Measurements from ENCODE around the gene CAPN1.
"Not testable (repeated sequence)": the region's sequence is repeated elsewhere in the genome, so short reads cannot be mapped to it uniquely, and the experiment has no call there.

Gene CAPN1

DNA sequence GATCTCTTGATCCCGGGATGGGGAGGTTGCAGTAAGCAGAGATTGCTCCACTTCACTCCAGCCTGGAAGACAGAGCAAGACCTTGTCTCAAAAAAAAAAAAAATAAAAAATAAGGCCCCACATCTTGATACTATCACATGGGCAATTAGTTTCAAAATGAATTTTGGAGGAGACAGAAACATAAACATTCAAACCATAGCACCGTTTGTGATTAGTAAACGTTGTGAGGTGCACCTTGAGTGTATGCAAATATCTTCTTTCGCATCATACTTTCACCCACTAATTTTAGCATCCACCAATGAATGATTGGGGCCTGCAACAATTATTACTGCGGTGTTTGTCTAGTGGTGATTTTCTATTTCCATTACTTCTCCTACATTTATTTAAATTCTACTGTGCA lies 22.7 kb upstream of the CAPN1 start:
- in situ Hi-C loops (cut with MboI; ENCODE audit: low sequenced_read_pairs), result no loop called here

DNA sequence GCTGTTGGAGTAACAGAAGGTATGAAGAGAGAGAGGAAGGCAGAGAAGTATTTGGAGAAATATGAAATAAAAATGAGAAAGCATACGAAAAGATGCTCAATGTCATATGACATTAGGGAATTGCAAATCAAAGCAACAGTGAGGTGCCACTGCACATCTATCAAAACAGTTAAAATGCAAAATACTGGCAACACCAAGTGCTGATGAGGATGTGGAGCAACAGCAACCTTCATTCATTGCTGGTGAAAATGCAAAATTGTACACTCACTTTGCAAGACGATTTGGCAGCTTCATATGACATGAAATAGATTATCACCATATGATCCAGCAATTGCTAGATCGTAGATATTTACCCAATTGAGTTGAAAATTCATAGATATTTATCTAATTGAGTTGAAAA lies 21.1 kb upstream of the CAPN1 start:
- in situ Hi-C loops (cut with MboI; ENCODE audit: low sequenced_read_pairs), result no loop called here

DNA sequence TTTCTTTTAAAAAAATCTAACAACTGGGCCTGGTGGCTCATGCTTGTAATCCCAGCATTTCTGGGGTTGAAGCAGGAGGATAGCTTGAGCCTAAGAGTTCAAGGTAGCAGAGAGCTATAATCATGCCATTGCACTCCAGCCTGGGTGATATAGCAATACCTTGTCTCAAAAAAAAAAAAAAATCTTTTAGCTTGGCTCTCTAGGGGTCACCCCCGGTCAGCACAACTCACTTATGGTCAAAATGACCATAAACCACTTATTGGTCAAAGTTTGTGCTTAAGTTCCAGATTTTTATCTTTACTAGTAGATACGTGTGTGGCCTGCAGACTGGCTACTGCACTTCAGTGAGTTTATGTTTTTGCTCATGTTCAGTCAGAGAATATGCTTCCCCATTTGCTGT lies 18.0 kb upstream of the CAPN1 start:
- in situ Hi-C loops (cut with MboI; ENCODE audit: low sequenced_read_pairs), result no loop called here

DNA sequence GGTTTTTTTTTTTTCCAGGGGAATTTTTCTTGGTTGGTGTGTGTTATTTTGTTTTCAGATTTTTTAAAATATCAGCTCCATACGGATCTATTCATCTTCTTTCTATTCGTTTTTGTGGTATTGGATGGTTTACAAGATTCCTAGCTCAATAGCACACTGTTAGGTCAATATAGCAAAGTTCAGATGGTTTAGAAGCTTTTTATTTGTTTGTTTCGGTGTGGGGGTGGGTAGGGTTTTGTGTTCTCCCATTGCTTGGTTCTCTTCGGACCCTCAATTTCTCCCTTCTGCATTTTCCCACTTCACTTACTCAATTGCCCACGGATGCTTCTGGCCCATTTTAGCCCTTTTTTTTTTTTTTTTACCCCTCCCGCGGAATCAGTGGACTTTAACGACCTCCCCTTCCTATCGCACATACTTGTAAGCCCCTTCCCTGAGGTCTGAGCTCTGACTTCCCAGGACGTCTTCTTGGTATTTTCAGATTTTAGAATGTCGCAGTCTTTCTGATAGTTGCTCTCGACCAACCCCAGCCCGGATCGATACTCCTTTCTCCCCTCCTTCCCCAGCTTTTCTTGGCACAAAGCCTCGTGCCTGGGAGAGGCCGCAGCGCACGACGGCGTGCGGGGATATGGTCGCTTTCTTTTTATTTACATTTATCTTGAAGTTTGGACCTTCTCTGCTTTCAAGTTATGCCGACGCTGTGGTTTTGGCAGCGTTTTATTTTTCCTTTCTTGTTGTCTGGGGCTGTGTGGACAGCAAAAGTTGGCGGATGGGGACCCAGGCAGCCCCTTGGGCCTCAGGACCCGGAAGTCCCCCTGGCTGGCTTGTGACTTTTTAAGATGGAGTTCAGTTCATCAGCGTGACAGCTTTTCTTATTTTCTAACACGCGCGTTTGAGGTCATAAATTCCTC lies 16.1 kb upstream of the CAPN1 start:
- in situ Hi-C loops (cut with MboI; ENCODE audit: low sequenced_read_pairs), result no loop called here

DNA sequence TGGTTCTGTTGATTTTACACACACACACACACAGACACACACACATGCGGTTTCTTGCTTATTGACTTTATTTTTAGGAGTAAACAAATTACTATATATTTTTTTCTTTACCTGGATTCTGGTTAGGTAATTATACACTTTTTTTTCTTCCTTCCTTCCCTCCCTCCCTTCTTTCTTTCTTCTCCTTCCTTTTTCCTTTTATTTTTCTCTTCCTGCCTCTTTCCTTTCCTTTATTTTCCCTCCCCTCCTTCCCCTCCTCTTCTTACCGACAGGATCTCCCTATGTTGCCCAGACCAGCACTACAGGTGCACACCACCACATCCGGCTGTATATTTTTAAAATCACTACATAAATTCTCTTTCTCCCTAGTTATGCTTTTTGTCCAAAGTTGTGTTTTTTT lies 14.8 kb upstream of the CAPN1 start:
- in situ Hi-C loops (cut with MboI; ENCODE audit: low sequenced_read_pairs), result no loop called here

GRCh38 chr11:65167656-65168055 lies 14.1 kb upstream of the CAPN1 start:
- in situ Hi-C loops (cut with MboI; ENCODE audit: low sequenced_read_pairs), result no loop called here

- in situ Hi-C loops (cut with MboI; ENCODE audit: low sequenced_read_pairs), result no loop called here
Observed at GRCh38 chr11:65169164-65169641, 12.5 kb upstream of the CAPN1 start.

- in situ Hi-C loops (cut with MboI; ENCODE audit: low sequenced_read_pairs), result no loop called here
Observed at GRCh38 chr11:65170058-65170534, 11.6 kb upstream of the CAPN1 start, which contains the start of gene SPDYC. TSS of gene SPDYC (plus strand) at chr11:65170233. CDS start at chr11:65171358, 1,125 bp downstream.

GRCh38 chr11:65172600-65172999 lies 9.1 kb upstream of the CAPN1 start:
- in situ Hi-C loops (cut with MboI; ENCODE audit: low sequenced_read_pairs), result no loop called here

GRCh38 chr11:65174571-65175010 lies 7.1 kb upstream of the CAPN1 start:
- in situ Hi-C loops (cut with MboI; ENCODE audit: low sequenced_read_pairs), result not testable (repeated sequence)

DNA sequence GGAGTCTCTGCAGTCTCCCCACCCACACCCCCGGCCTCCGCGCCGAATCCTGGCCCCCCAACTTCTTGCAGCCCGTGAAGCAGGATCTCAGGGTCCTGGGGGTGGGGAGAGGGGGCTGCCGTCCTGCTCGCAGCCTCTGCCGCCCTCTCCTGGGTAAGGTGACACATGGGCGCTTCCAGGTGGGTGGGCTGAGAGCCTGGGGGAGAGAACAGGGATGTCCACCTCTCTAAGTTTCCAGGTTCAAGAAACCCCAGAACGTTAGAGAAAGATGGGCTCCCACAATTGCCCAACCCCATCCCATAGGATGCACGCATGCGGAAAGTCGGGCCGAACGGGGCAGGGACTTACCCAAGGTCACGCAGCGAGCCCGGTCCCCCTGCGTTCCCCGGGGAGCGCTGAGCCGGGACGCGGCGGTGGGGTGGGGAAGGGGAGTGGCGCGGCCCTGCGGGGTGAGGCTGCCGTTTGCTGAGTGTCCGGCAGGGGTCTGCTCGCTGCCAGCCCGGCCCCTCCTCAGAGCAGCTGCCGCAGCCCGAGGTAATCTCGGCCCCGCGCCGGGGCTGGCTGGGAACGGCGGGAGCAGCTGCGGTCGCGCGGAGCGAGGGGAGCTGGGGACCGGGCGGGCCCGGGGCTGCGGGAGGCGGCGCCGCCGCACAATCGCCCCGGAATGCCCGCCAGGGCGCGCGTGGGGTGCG lies 705 bp upstream of the CAPN1 start:
- in situ Hi-C loops (cut with MboI; ENCODE audit: low sequenced_read_pairs), result no loop called here

- in situ Hi-C loops (cut with MboI; ENCODE audit: low sequenced_read_pairs), result no loop called here
Observed at GRCh38 chr11:65182258-65183170, 786 bp downstream of the CAPN1 start.

GRCh38 chr11:65183201-65183891 lies 1.6 kb downstream of the CAPN1 start:
- in situ Hi-C loops (cut with MboI; ENCODE audit: low sequenced_read_pairs), result no loop called here

DNA sequence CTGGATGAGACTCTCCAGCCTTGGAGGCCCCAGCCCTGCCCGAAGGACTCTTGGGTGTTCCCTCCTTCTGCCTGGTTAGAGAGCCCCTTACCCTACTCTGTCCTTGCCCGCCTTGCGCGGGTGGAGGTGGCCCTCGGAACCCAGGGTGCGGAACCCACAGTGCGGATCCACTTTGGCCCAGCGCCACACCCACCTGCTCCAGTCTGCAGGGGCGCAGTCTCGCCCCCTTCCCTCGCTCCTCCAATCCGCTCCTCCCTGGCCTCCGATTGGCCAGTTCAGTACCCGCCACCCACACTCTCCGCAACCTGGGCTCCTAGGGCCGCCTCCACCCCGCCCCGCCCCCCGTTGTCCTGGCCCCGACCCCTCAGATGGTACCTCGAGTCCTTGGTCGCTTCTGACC lies 2.4 kb downstream of the CAPN1 start:
- in situ Hi-C loops (cut with MboI; ENCODE audit: low sequenced_read_pairs), result no loop called here

DNA sequence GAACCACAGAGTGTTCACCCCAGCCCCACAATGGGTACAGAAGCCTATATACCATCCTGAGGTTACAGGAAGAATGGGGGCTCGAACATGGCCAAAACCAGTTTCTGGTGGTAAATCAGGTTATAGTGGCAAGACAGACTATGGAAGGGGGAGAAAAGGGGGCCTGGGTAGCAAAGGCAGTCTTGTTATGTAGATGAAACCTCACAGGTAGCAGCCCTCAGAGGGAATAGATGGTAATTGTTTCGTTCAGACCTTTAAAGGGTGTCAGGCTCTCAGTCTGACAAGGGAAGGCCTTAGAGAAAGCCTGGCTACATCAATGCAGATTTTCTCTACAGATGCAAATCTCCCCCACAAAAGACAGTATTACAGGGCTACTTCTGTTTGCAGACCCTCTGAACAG lies 3.4 kb downstream of the CAPN1 start:
- in situ Hi-C loops (cut with MboI; ENCODE audit: low sequenced_read_pairs), result no loop called here

- in situ Hi-C loops (cut with MboI; ENCODE audit: low sequenced_read_pairs), result no loop called here
Observed at GRCh38 chr11:65185869-65186341, 4.2 kb downstream of the CAPN1 start.

- in situ Hi-C loops (cut with MboI; ENCODE audit: low sequenced_read_pairs), result no loop called here
Observed at GRCh38 chr11:65186701-65187100, 5.0 kb downstream of the CAPN1 start.

GRCh38 chr11:65187146-65187675 lies 5.5 kb downstream of the CAPN1 start:
- in situ Hi-C loops (cut with MboI; ENCODE audit: low sequenced_read_pairs), result no loop called here

DNA sequence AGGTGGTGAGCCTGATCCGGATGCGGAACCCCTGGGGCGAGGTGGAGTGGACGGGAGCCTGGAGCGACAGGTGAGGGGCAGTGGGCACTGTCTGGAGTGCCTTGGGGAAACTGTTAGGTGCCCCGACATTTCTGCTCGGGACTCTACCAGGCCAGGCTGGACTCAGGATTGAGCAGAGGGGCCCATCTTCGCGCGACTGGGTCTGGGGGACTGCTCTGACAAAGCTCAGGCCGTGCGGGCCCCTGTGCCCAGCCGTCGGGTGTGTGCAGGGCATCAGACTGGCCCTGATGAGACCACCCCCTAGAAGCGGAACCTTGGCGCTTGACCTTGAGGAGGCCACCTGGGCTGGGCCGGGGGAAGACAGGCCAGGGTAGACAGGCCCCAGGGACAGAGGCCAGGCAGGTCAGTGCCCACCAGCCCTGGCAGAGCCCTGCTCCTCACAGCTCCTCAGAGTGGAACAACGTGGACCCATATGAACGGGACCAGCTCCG lies 6.3 kb downstream of the CAPN1 start:
- in situ Hi-C loops (cut with MboI; ENCODE audit: low sequenced_read_pairs), result no loop called here

DNA sequence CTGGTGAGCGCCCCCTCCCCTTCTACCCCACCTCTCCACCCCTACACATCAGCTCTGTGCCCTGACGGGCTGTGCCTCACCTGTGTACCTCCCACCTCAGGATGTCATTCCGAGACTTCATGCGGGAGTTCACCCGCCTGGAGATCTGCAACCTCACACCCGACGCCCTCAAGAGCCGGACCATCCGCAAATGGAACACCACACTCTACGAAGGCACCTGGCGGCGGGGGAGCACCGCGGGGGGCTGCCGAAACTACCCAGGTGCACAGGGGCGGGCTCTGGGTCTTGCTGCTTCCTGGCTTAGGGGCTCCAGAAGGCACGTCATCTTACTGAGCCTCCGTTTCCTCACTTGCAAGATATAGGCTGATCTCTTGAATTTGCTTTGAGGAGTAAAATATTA lies 6.8 kb downstream of the CAPN1 start:
- in situ Hi-C loops (cut with MboI; ENCODE audit: low sequenced_read_pairs), result no loop called here
